T-helper 2 cell (primary cell): ENCODE data around the gene GALNTL6.

ENCODE experiments used
- DNase-seq, 5 experiments: peaks; one replicate each; pipeline versions ENCODE4 v3.0.0 to v3.0.0-alpha.2; 2012 to 2022

The GALNTL6 gene

GRCh38 chr4:172584816-172585215, 771.6 kb downstream of the GALNTL6 start:
- no peak for DNase-seq

- DNase-seq, result no peak
Observed at GRCh38 chr4:172596206-172596605, 783.0 kb downstream of the GALNTL6 start.

- DNase-seq, result no peak
Observed at GRCh38 chr4:172599554-172599953, 786.4 kb downstream of the GALNTL6 start.

- no peak for DNase-seq
Observed at GRCh38 chr4:172601195-172601594, 788.0 kb downstream of the GALNTL6 start.

- DNase-seq, result no peak
Observed at GRCh38 chr4:172619218-172619617, 806.0 kb downstream of the GALNTL6 start.

GRCh38 chr4:172619798-172620197, 806.6 kb downstream of the GALNTL6 start:
- no peak for DNase-seq

GRCh38 chr4:172628263-172628662, 815.1 kb downstream of the GALNTL6 start:
- DNase-seq, result no peak

- DNase-seq, result no peak
Observed at GRCh38 chr4:172630280-172630679, 817.1 kb downstream of the GALNTL6 start.

- DNase-seq, result no peak
Observed at GRCh38 chr4:172631832-172632231, 818.6 kb downstream of the GALNTL6 start.

GRCh38 chr4:172648471-172648870, 835.3 kb downstream of the GALNTL6 start:
- DNase-seq, result no peak

- DNase-seq, result no peak
Observed at GRCh38 chr4:172649143-172649542, 835.9 kb downstream of the GALNTL6 start.

- DNase-seq, result no peak
Observed at GRCh38 chr4:172650758-172651530, 837.7 kb downstream of the GALNTL6 start.

- no peak for DNase-seq
Observed at GRCh38 chr4:172651961-172652360, 838.8 kb downstream of the GALNTL6 start.

- DNase-seq, result no peak
Observed at GRCh38 chr4:172652369-172652768, 839.2 kb downstream of the GALNTL6 start.

GRCh38 chr4:172653676-172654075, 840.5 kb downstream of the GALNTL6 start:
- DNase-seq, result no peak

- DNase-seq, result no peak
Observed at GRCh38 chr4:172654457-172654856, 841.3 kb downstream of the GALNTL6 start.

GRCh38 chr4:172656055-172656454, 842.9 kb downstream of the GALNTL6 start:
- no peak for DNase-seq

- DNase-seq, result no peak
Observed at GRCh38 chr4:172657081-172657480, 843.9 kb downstream of the GALNTL6 start.

GRCh38 chr4:172660251-172660650, 847.0 kb downstream of the GALNTL6 start:
- DNase-seq, result no peak

GRCh38 chr4:172662113-172662512, 848.9 kb downstream of the GALNTL6 start:
- no peak for DNase-seq

GRCh38 chr4:172666711-172667368, 853.6 kb downstream of the GALNTL6 start:
- no peak for DNase-seq

- DNase-seq, result no peak
Observed at GRCh38 chr4:172674811-172675210, 861.6 kb downstream of the GALNTL6 start.

- DNase-seq, result no peak
Observed at GRCh38 chr4:172675232-172675631, 862.0 kb downstream of the GALNTL6 start.

- DNase-seq, result no peak
Observed at GRCh38 chr4:172680691-172681090, 867.5 kb downstream of the GALNTL6 start.
